AG04449 (cell line): ENCODE data around the gene LARP4.

Source experiments
- CTCF ChIA-PET: fragments of 350-600 bp; formaldehyde crosslinking; extraction: SDS; loops from one replicate; lab custom pipeline; 2021; ENCODE audit warnings: antibody characterized with exemption; lab: Yijun Ruan, JAX
- POLR2A ChIA-PET: fragments of 400-600, 350-600 bp; formaldehyde crosslinking; extraction: SDS; loops from one replicate; lab custom pipeline; 2020; ENCODE audit warnings: antibody characterized with exemption, inconsistent platforms; lab: Yijun Ruan, JAX
- DNase-seq: peaks from one replicate; pipeline ENCODE4 v3.0.0-alpha.2; 2010; ENCODE audit warnings: low read depth, low spot score
- H3K4me3 ChIP-seq: 2 replicates; pipeline ENCODE4 v1.5.1; 2011; ENCODE audit warnings: low read depth, mild to moderate bottlenecking, control low read depth, low read length
- CTCF ChIP-seq: IDR thresholded peaks from one replicate; pipeline ENCODE4 v1.5.1; 2011; ENCODE audit warnings: mild to moderate bottlenecking, moderate library complexity, low read length, control low read depth, inconsistent platforms; ENCODE audit not compliant: insufficient read depth; ENCODE audit errors: missing control alignments

LARP4 gene

DNA sequence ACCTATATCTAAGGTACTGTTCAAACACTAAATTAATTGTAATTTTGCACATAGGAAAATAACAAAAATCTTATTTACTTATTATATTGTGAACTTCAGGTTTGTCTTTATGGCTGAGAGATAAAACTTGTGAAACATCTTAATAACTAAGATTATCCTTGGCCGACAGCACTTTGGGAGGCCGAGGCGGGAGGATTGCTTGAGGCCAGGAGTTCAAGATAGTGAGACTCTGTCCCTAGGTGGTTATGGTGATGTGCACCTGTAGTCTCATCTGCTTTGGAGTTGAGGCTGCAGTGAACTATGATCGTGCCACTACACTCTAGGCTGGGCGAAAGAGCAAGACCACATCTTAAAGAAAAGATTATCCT is 126.7 kb downstream of the LARP4 start:
- TF ChIP-seq CTCF = no peak
- CTCF ChIA-PET = no interaction called here
- POLR2A ChIA-PET = no interaction called here
- H3K4me3 ChIP-seq = no peak overlapping the region
- DNase-seq = no peak

- DNase-seq = no peak
- CTCF ChIA-PET = interaction anchor here (1.1 kb wide), 1 partner anchor 24 kb away, joined by 3 read pairs; the partner anchor contains the start of gene DIP2B
- no peak overlapping the region for H3K4me3 ChIP-seq
- POLR2A ChIA-PET = no interaction called here
- no peak for TF ChIP-seq CTCF
Measured at GRCh38 chr12:50528800-50529199, 128.1 kb downstream of the LARP4 start.

- ChIA-PET POLR2A (no interaction called here), CTCF (interaction anchor here (0.7 kb wide), 1 partner anchor 9 kb away, joined by 3 read pairs; no protein-coding TSS in a partner anchor)
- DNase-seq = no peak
- H3K4me3 ChIP-seq = no peak overlapping the region
- TF ChIP-seq CTCF = no peak
Measured at GRCh38 chr12:50529345-50529744, 128.7 kb downstream of the LARP4 start.
